ENCODE measurements around the gene CADM1. TPM values are rescaled to one million over a fixed set of nuclear protein-coding genes. Genes with fewer than 3 reads are reported as not detected.

Gene CADM1
- polyA plus RNA-seq, 4 donors = 2.2 to 10.9 (median 5.8) TPM

- no peaks in the 10 kb centered on the region for H3K36me3 ChIP-seq (ENCODE audit: control insufficient read depth in 3 of 3, insufficient read depth in 2 of 3, low read depth in 1 of 3, low read length in 3 of 3)
- peaks cover 0 to 38% (median 4%) of the 10 kb centered on the region in 3 donors for H3K27me3 ChIP-seq (ENCODE audit: control insufficient read depth in 3 of 3, insufficient read depth in 3 of 3, low read length in 3 of 3)
- peak overlapping the region; percentile 2 to 63 (median 50) for H3K4me3 ChIP-seq (ENCODE audit: low read depth in 1 of 3, low read length in 3 of 3)
- no peak for DNase-seq
- H3K4me1 ChIP-seq (ENCODE audit: control insufficient read depth in 3 of 3, insufficient read depth in 2 of 3, low read depth in 1 of 3, low read length in 2 of 3) = peaks cover 0 to 11% (median 3%) of the 10 kb centered on the region in 3 donors
- H3K27ac ChIP-seq (ENCODE audit: low read depth in 1 of 3, low read length in 2 of 3) = peak overlapping the region; percentile 24 to 71 (median 69)
- 1% methylated on average over 13 to 15 of the region's 15 CpGs for WGBS, 3 donors
- no peaks in the 10 kb centered on the region for H3K9me3 ChIP-seq (ENCODE audit: control insufficient read depth in 2 of 2, insufficient read depth in 1 of 2, low read depth in 1 of 2, low read length in 1 of 2)
- no peak for FAIRE-seq
Measured at GRCh38 chr11:115503886-115504275, 334 bp downstream of the CADM1 start.

- FAIRE-seq (no peak), DNase-seq (peak; percentile 75 to 77)
- Histone ChIP-seq H3K4me3 (ENCODE audit: low read depth in 1 of 3, low read length in 3 of 3) (peak overlapping the region; percentile 44 to 63 (median 50)), H3K36me3 (ENCODE audit: control insufficient read depth in 3 of 3, insufficient read depth in 2 of 3, low read depth in 1 of 3, low read length in 3 of 3) (no peaks in the 10 kb centered on the region), H3K27ac (ENCODE audit: low read depth in 1 of 3, low read length in 2 of 3) (peak overlapping the region in 1 of 3 donors; percentile 16), H3K9me3 (ENCODE audit: control insufficient read depth in 2 of 2, insufficient read depth in 1 of 2, low read depth in 1 of 2, low read length in 1 of 2) (no peaks in the 10 kb centered on the region), H3K4me1 (ENCODE audit: control insufficient read depth in 3 of 3, insufficient read depth in 2 of 3, low read depth in 1 of 3, low read length in 2 of 3) (peaks cover 0 to 11% (median 3%) of the 10 kb centered on the region in 3 donors), H3K27me3 (ENCODE audit: control insufficient read depth in 3 of 3, insufficient read depth in 3 of 3, low read length in 3 of 3) (peaks cover 0 to 38% (median 4%) of the 10 kb centered on the region in 3 donors)
- 1 to 3% (median 2%) methylated on average over 50 to 77 of the region's 77 CpGs for WGBS, 3 donors
Measured at GRCh38 chr11:115503083-115503885, 931 bp downstream of the CADM1 start.

GRCh38 chr11:115502636-115503082, 1.6 kb downstream of the CADM1 start:
- WGBS, 3 donors = 0 to 2% (median 1%) methylated on average over 30 of the region's 30 CpGs
- H3K9me3 ChIP-seq (ENCODE audit: control insufficient read depth in 2 of 2, insufficient read depth in 1 of 2, low read depth in 1 of 2, low read length in 1 of 2) = no peaks in the 10 kb centered on the region
- H3K27ac ChIP-seq (ENCODE audit: low read depth in 1 of 3, low read length in 2 of 3) = peak overlapping the region in 1 of 3 donors; percentile 16
- DNase-seq (no peak), FAIRE-seq (no peak)
- H3K36me3 ChIP-seq (ENCODE audit: control insufficient read depth in 3 of 3, insufficient read depth in 2 of 3, low read depth in 1 of 3, low read length in 3 of 3) = no peaks in the 10 kb centered on the region
- H3K27me3 ChIP-seq (ENCODE audit: control insufficient read depth in 3 of 3, insufficient read depth in 3 of 3, low read length in 3 of 3) = peaks cover 0 to 38% (median 4%) of the 10 kb centered on the region in 3 donors
- H3K4me1 ChIP-seq (ENCODE audit: control insufficient read depth in 3 of 3, insufficient read depth in 2 of 3, low read depth in 1 of 3, low read length in 2 of 3) = peaks cover 0 to 11% (median 3%) of the 10 kb centered on the region in 3 donors
- H3K4me3 ChIP-seq (ENCODE audit: low read depth in 1 of 3, low read length in 3 of 3) = peak overlapping the region in 2 of 3 donors; percentile 50 to 63

- Histone ChIP-seq H3K27ac (ENCODE audit: low read depth in 1 of 3, low read length in 2 of 3) (peak overlapping the region in 1 of 3 donors; percentile 24), H3K36me3 (ENCODE audit: control insufficient read depth in 3 of 3, insufficient read depth in 2 of 3, low read depth in 1 of 3, low read length in 3 of 3) (no peaks in the 10 kb centered on the region), H3K4me1 (ENCODE audit: control insufficient read depth in 3 of 3, insufficient read depth in 2 of 3, low read depth in 1 of 3, low read length in 2 of 3) (peaks cover 0 to 11% (median 3%) of the 10 kb centered on the region in 3 donors), H3K9me3 (ENCODE audit: control insufficient read depth in 2 of 2, insufficient read depth in 1 of 2, low read depth in 1 of 2, low read length in 1 of 2) (no peaks in the 10 kb centered on the region), H3K27me3 (ENCODE audit: control insufficient read depth in 3 of 3, insufficient read depth in 3 of 3, low read length in 3 of 3) (peaks cover 0 to 34% (median 4%) of the 10 kb centered on the region in 3 donors), H3K4me3 (ENCODE audit: low read depth in 1 of 3, low read length in 3 of 3) (peak overlapping the region in 2 of 3 donors; percentile 50 to 63)
- DNase-seq (peak in 1 of 2 donors; percentile 30), FAIRE-seq (no peak)
- 5 to 10% (median 6%) methylated on average over 22 of the region's 22 CpGs for WGBS, 3 donors
Measured at GRCh38 chr11:115501893-115502589, 2.2 kb downstream of the CADM1 start.

GRCh38 chr11:115501502-115501892, 2.7 kb downstream of the CADM1 start:
- no peaks in the 10 kb centered on the region for H3K36me3 ChIP-seq (ENCODE audit: control insufficient read depth in 3 of 3, insufficient read depth in 2 of 3, low read depth in 1 of 3, low read length in 3 of 3)
- H3K4me1 ChIP-seq (ENCODE audit: control insufficient read depth in 3 of 3, insufficient read depth in 2 of 3, low read depth in 1 of 3, low read length in 2 of 3) = peaks cover 0 to 11% (median 3%) of the 10 kb centered on the region in 3 donors
- WGBS, 3 donors = 50 to 63% (median 62%) methylated on average over 8 of the region's 8 CpGs
- H3K9me3 ChIP-seq (ENCODE audit: control insufficient read depth in 2 of 2, insufficient read depth in 1 of 2, low read depth in 1 of 2, low read length in 1 of 2) = no peaks in the 10 kb centered on the region
- no peak for DNase-seq
- H3K4me3 ChIP-seq (ENCODE audit: low read depth in 1 of 3, low read length in 3 of 3) = no peak overlapping the region
- peak overlapping the region in 1 of 3 donors; percentile 24 for H3K27ac ChIP-seq (ENCODE audit: low read depth in 1 of 3, low read length in 2 of 3)
- H3K27me3 ChIP-seq (ENCODE audit: control insufficient read depth in 3 of 3, insufficient read depth in 3 of 3, low read length in 3 of 3) = peaks cover 0 to 34% (median 4%) of the 10 kb centered on the region in 3 donors
- FAIRE-seq = no peak

- Histone ChIP-seq H3K36me3 (ENCODE audit: control insufficient read depth in 3 of 3, insufficient read depth in 2 of 3, low read depth in 1 of 3, low read length in 3 of 3) (no peaks in the 10 kb centered on the region), H3K27ac (ENCODE audit: low read depth in 1 of 3, low read length in 2 of 3) (no peak overlapping the region), H3K4me3 (ENCODE audit: low read depth in 1 of 3, low read length in 3 of 3) (no peak overlapping the region), H3K4me1 (ENCODE audit: control insufficient read depth in 3 of 3, insufficient read depth in 2 of 3, low read depth in 1 of 3, low read length in 2 of 3) (peaks cover 0 to 11% (median 3%) of the 10 kb centered on the region in 3 donors), H3K27me3 (ENCODE audit: control insufficient read depth in 3 of 3, insufficient read depth in 3 of 3, low read length in 3 of 3) (peaks cover 0 to 33% (median 4%) of the 10 kb centered on the region in 3 donors), H3K9me3 (ENCODE audit: control insufficient read depth in 2 of 2, insufficient read depth in 1 of 2, low read depth in 1 of 2, low read length in 1 of 2) (no peaks in the 10 kb centered on the region)
- DNase-seq (no peak), FAIRE-seq (no peak)
- WGBS, 3 donors = 38 to 62% (median 55%) methylated on average over 14 of the region's 14 CpGs
Measured at GRCh38 chr11:115500547-115501501, 3.4 kb downstream of the CADM1 start.

- H3K4me1 ChIP-seq (ENCODE audit: control insufficient read depth in 3 of 3, insufficient read depth in 2 of 3, low read depth in 1 of 3, low read length in 2 of 3) = peaks cover 0 to 11% (median 0%) of the 10 kb centered on the region in 3 donors
- FAIRE-seq = no peak
Measured at GRCh38 chr11:115499891-115500290, 4.3 kb downstream of the CADM1 start.

More at GRCh38 chr11:115499891-115500290, 4.3 kb downstream of the CADM1 start:
- DNase-seq = no peak
- H3K36me3 ChIP-seq (ENCODE audit: control insufficient read depth in 3 of 3, insufficient read depth in 2 of 3, low read depth in 1 of 3, low read length in 3 of 3) = no peaks in the 10 kb centered on the region
- peaks cover 0 to 27% (median 4%) of the 10 kb centered on the region in 3 donors for H3K27me3 ChIP-seq (ENCODE audit: control insufficient read depth in 3 of 3, insufficient read depth in 3 of 3, low read length in 3 of 3)
- H3K4me3 ChIP-seq (ENCODE audit: low read depth in 1 of 3, low read length in 3 of 3) = no peak overlapping the region
- H3K27ac ChIP-seq (ENCODE audit: low read depth in 1 of 3, low read length in 2 of 3) = no peak overlapping the region
- 77 to 85% (median 82%) methylated on average over 2 of the region's 2 CpGs for WGBS, 3 donors
- H3K9me3 ChIP-seq (ENCODE audit: control insufficient read depth in 2 of 2, insufficient read depth in 1 of 2, low read depth in 1 of 2, low read length in 1 of 2) = no peaks in the 10 kb centered on the region
